Ureter (tissue), 1 donor: ENCODE results near the gene DOCK9. TPM values are rescaled to one million over a fixed set of nuclear protein-coding genes. Genes with fewer than 3 reads are reported as not detected.

ENCODE experiments used
- DNase-seq: peaks from one replicate; pipeline ENCODE4 v3.0.0-alpha.2; 2020; ENCODE audit warnings: low spot score
- total RNA-seq: library from RNA; stranded (reverse); gene quantifications from one replicate; pipeline ENCODE4 v1.2.4, GENCODE V29; 2023
- donor health status: DM: yes; HTN: yes; CAD: no.

Gene DOCK9
- total RNA-seq, 1 donor from 2014 or later = 108 TPM

- no peak for DNase-seq
These were observed 124.1 kb downstream of the DOCK9 start for GRCh38 chr13:98853771-98854221.

- DNase-seq = no peak
These were observed 126.6 kb downstream of the DOCK9 start for GRCh38 chr13:98851276-98851675.

GRCh38 chr13:98848746-98849145, 129.1 kb downstream of the DOCK9 start:
- DNase-seq = no peak

DNA sequence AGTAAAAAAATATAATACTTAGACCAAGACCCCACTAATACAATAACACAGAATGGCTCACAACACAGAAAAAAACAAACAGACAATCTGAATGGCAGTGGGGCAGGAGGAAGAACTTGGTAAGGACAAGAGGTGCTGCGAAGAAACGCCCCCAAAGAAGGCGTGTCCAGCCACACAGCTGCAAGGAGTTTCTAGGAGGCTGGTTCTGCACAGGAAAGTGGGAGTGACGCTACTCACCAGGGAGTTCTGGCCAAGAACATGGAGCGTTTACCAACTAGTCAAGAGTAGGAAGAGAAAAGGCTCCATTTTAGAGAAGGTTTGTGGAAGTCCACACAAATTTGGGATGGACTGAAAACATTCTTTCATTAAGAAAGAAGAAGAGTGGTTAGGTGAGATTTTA, 130.1 kb downstream of the DOCK9 start:
- no peak for DNase-seq

- DNase-seq = no peak
These were observed 130.9 kb downstream of the DOCK9 start for GRCh38 chr13:98846986-98847385.

GRCh38 chr13:98846521-98846920, 131.3 kb downstream of the DOCK9 start:
- DNase-seq = no peak

- no peak for DNase-seq
These were observed 132.1 kb downstream of the DOCK9 start for GRCh38 chr13:98845742-98846141.

DNA sequence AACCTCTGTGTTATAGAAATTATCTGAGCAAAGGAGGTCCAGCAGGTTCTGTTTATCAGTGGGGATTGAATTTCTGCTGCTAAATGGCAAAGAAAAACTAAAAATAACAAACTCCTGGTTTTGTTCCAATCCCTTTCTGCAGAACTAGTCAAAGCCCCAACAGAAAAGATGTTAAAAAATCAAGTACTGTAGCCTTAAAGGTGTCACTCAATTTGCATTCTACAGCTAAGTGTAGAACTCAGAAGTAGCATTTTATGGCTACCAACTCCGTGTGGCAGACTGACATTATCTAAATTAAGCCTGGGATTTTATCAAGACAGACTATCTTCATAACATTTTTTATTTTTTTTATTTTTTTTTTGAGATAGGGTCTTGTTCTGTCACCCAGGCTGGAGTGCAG, 133.8 kb downstream of the DOCK9 start:
- DNase-seq = no peak

- DNase-seq = no peak
These were observed 134.4 kb downstream of the DOCK9 start for GRCh38 chr13:98843482-98843877.

DNA sequence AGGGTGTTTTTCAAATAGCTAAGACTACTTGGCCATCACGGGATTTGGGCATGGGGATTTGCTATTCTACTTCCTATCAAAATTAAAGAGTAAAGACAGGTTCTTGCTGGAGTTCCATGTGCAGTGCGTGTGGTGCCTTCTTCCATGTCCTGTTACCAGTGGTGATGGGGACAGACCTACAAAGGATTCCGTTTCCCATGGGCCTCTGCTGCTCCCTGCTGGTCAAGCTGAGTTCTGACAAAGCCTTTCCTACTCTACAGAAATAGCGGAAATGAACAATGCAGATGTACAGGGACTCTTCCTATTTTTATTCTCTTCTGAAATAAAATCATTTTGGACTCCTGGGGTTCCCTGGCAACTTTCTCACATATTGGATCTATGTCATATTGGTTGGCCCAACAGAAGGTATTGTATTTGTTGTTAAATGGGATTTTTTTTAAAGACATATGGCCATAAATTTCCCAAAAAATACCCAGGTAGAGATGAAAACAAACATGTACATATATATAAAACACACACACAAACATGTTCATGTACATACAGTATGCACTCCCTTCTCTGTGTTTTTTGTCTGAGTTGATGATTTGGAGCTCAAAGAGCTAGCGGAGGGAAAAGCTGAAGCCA, 134.9 kb downstream of the DOCK9 start:
- DNase-seq = peak; percentile 84

- DNase-seq = no peak
These were observed 135.8 kb downstream of the DOCK9 start for GRCh38 chr13:98842070-98842469.

DNA sequence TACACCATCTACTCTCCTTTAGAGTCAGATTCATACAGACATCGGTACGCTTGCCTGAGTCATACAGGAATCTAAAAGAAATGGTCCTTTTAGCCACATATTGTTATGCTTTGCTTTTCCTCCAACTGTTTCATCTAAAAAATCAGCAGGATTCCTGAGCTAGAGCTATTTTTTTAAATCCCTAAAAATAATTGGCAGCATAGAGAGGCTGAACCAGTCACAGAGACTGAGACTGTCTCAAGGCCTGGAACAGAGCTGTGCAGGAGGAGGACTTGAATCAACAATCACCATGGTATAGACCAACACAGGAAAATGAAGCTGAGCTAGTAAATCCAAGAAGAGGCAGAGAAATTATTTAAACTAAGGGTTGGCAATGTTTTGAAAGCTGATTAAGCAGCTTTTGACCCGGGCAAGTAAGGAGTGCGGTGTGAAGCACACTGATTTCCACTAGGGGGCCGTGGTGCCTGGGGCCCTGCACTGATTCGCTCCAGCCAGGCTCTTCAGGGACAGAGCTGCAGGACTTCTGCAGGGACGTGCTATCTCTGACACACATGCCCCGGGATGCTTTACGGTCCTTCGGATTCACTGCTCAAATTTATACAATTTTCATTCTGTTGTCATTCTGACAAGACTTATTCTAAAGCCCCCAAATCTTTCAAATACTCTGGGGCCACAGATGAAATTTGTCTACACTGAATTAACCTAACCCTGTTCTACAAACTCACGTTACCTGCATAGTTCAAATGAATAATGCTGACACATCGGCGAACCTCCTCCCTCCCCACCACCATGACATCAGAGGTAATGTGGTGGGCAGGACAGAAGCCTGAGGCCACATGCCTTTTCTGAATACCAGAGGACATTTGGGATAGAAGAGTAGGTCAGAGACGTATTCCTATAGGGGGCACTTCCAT, 137.8 kb downstream of the DOCK9 start:
- DNase-seq = peak; percentile 67

GRCh38 chr13:98838776-98839175, 139.1 kb downstream of the DOCK9 start:
- DNase-seq = no peak

DNA sequence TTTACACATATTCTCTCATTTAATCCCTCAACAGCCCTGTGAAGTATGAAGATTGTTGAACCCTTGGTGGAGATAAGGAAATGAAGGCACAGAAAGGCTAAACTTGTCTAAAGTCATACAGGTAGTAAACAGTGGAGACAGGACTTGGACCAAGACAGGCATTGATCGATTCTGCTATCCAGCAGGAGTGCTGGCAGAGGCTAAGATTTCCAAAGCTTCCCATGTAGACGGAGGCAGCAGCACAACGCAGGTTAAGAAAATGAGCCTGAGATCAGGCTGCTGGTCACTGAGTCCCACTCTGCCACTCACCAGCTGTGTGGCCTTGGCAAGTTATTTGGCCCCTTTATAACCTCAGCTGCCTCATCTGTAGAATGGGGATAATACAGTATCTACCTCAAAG, 140.0 kb downstream of the DOCK9 start:
- no peak for DNase-seq

DNA sequence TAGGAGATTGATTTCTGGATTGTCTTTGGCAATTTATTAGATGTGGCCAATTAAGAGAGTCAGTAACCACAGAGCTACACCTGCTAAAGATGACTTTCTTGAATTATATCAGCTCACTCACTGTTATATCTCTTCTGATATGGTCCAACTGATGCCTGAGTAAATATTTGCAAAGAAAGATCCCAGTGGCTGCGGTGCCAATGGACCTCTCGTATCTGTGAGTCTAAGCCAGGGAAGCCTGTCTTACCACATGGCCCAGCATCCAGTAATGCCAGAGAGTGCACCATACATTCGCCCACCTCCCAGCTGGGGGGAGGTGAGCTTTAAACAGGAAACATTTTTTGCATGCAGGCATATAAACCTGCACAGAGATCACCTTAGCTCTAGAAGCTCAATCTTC, 142.7 kb downstream of the DOCK9 start:
- DNase-seq = no peak

GRCh38 chr13:98834254-98834960, 143.5 kb downstream of the DOCK9 start:
- DNase-seq = no peak

DNA sequence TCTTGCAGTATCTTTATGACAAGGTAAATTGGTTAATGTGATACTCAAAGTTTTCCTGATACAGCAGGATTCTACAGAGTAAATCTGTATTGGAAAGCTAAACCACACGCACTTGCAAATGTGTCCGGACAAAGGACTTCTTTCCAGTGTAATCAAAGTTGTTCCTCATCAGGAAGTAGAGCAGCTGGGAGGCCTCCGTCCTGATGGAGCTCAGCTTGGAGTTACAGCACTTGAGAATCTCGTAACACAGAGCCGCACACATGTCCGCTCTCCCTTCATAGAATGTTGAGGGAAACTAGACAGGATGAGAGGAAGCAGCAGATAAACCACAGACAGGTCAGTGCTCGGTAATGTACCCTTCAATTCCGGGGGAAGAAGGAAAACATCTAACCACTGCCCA, 146.6 kb downstream of the DOCK9 start:
- DNase-seq = no peak

GRCh38 chr13:98829541-98829940, 148.3 kb downstream of the DOCK9 start:
- no peak for DNase-seq

GRCh38 chr13:98828614-98829013, 149.2 kb downstream of the DOCK9 start:
- no peak for DNase-seq

DNA sequence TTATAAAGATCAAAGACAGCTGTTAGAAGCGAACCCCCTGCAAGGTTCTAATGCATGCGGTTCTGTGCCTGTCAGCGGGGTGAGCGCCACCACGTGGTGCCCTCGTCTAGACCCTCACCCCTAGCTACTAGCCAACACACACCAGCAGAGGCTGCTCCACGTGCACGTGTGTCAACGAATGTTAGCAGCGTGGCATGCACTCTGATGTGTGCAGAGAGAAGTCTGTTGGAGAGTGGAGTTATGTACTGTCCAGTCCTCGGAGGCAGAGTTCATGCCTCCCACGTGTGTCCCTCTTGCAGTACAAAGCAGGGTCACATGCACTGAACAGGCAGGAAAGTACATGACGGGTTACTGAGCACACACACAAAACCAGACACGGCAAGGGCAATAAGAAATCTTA, 150.4 kb downstream of the DOCK9 start:
- no peak for DNase-seq

GRCh38 chr13:98826146-98826545, 151.7 kb downstream of the DOCK9 start:
- no peak for DNase-seq

DNA sequence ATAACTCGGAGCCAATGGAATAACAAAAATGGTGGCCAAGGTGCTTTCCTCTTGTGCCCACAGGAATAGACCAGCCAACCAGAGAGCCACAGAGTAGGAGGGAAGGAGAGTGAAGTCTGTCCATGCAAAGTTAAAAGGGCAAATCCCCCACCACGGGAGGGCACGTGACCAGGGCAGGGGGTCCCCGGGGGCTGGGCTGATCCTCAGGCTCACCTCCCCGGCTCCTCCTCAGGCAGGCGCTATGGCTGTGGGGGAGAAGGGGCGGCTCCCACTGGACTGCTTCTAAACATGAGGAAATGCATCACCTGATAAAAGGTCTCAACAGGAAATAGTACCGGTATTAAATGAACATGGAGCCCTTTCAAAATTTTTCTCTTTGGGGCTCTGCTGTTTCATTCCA, 152.2 kb downstream of the DOCK9 start:
- DNase-seq = no peak
